PC-9 (cell line): ENCODE measurements around the gene GAK.

Source experiments
- EZH2 ChIP-seq: fragments of 200-600 bp; sonication (generic); IDR thresholded peaks from 2 replicates; pipeline ENCODE4 v1.8.0; 2017; ENCODE audit warnings: antibody characterized with exemption, low read depth
- TF ChIP-seq, protein P1 (sequence below): fragments of 200-600 bp; sonication (generic); conservative IDR thresholded peaks from 2 replicates; pipeline ENCODE4 v1.6.1; 2017; ENCODE audit warnings: mixed run types, antibody characterized with exemption, mild to moderate bottlenecking, moderate library complexity

DNA sequence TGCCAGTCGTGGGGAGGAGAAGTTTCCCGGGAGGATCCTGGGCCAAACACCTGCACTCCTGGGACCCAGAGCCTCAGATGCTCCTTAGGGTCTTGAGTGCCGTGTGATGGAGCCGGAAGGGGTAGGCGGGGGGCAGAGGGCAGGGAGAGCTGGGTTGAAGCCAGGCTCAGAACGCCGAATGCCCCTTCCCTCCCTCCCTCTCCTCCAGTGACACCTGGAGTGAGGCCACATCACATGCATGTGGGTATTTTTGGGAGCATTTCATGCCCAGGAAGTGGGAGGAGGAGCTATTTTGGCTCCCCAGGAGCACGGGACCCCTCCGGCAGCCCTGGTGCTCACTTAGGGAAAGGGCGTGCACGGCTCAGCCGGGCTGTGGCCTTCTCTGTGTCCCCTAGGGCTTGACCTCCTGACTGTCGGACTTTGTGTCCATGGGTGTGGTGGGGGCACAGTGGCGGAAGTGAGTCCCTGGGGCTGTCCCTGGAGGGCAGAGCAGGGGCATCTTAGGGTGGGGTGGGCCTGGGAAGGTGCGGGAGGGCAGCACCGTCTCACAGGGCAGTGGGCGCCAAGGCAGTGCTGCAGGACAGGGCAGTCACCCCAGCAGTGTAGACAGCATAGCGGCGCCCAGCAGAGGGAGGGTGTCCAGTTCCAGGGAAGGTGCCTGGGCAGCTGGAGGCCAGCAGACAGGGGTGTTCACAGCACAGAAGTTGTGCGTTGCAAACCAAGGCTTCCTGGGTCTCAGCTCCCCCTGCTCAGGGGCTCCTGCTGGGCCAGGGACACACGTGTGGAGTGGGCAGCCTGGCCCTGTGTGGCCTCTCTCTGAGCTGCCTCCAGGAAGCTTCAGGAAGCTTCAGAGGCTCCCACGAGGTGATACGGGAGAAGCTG, 101.3 kb downstream of the GAK start:
- TF ChIP-seq, protein P1, sequence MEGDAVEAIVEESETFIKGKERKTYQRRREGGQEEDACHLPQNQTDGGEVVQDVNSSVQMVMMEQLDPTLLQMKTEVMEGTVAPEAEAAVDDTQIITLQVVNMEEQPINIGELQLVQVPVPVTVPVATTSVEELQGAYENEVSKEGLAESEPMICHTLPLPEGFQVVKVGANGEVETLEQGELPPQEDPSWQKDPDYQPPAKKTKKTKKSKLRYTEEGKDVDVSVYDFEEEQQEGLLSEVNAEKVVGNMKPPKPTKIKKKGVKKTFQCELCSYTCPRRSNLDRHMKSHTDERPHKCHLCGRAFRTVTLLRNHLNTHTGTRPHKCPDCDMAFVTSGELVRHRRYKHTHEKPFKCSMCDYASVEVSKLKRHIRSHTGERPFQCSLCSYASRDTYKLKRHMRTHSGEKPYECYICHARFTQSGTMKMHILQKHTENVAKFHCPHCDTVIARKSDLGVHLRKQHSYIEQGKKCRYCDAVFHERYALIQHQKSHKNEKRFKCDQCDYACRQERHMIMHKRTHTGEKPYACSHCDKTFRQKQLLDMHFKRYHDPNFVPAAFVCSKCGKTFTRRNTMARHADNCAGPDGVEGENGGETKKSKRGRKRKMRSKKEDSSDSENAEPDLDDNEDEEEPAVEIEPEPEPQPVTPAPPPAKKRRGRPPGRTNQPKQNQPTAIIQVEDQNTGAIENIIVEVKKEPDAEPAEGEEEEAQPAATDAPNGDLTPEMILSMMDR: no peak
- no peak for TF ChIP-seq EZH2
